HG03460 (cell line): ENCODE results near the gene C2orf42.
"Not testable (repeated sequence)": the region's sequence is repeated elsewhere in the genome, so short reads cannot be mapped to it uniquely, and the experiment has no call there.

Experiments used
- ATAC-seq: cut with Tn5 transposase; IDR thresholded peaks from one replicate; pipeline ENCODE4 v1.9.1; 2021; ENCODE audit not compliant: unreplicated experiment

Gene C2orf42

DNA sequence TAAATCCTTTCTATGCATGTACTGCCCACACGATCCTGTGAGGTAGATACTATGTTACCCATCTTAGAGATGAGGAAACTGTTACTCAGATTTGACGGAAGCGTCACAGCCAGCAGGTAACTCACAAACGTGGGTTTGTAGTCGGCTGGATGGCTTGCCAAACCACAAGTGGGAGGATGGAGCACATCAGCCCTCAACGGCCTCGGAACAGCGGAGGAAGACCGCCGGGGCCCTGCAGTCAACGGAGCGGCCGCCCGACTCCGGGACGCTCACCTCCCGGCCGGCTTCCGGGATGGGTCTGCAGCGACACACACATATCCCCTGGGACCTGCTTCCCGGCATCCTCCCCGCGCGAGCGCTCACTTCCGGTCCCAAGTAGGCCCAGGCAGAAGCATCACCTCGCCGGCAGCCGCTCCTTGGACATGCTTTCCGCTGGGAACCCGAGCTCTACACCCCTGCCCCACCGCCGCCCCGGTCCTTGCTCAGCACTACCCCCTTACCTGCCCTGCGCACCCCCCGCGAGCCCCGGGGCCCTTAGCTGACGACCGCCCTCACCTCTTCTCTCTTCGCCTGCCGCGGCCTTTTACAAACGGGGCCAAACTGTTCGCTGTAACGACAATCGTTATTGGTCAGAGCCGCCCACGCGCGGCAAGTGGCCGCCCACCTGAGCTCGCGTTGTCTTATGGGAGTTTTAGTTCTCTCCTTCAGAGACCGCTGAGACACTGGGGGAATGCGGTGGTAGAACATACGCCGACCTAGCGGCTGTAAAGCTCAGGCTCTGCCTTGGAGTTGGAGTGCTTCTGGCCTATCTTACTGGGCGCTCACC, at the start of gene C2orf42:
Gene C2orf42 (minus strand): TSS at position 602 of the 826 bp plus-strand sequence. CDS start 9,034 bp downstream, outside the sequence.
- ATAC-seq: peak; percentile 80

DNA sequence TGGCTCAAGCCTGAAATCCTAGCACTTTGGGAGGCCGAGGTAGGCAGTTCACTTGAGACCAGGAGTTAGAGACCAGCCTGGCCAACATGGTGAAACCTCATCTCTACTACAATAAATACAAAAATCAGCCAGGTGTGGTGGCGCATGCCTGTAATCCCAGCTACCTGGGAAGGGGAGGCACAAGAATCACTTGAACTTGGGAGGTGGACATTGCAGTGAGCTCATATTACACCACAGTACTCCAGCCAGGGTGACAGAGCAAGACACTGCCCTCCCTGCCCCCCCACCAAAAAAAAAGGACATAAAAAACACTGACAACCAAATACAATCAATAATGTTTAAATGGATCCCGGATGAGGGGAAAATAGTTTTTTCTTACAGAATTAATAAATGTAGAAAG, 49.8 kb upstream of the C2orf42 start:
- no peak for ATAC-seq

DNA sequence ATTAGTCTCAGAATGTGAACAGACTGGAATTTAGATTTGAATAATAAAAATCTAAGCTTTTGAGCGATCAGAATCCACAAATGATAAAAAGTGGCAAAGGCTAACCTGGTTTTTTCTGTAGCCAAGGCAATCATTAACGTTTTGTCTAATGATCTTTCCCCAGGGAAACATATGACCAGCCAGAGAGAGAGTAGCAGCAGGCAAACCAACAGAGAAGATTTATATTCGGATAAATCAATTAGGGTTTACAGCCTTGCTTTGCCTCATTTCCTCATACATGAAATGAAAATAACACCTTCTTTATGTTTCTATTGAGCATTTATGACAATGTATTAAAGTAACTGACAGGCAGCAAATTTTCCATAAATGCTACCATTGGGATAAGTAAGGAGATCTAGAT, 43.1 kb upstream of the C2orf42 start:
- ATAC-seq: no peak

DNA sequence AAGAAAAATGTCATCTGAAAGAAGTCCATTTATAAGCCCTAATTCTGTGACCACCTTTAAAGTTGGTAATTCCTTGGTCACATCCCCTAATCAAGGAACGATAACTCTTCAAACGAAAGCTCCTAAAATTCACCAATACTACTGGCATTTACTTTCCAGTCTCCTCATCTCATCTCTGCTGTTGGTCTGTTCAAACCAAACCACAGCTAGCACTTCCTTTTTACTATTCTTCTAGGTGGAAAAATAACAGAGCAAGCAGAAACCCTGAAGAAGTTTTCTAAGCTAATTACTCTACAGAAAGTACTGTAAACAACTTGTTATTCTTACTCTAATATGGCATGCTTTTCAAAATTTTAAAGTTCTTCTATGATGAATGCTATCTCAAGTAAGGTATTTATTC, 36.0 kb upstream of the C2orf42 start:
- no peak for ATAC-seq

DNA sequence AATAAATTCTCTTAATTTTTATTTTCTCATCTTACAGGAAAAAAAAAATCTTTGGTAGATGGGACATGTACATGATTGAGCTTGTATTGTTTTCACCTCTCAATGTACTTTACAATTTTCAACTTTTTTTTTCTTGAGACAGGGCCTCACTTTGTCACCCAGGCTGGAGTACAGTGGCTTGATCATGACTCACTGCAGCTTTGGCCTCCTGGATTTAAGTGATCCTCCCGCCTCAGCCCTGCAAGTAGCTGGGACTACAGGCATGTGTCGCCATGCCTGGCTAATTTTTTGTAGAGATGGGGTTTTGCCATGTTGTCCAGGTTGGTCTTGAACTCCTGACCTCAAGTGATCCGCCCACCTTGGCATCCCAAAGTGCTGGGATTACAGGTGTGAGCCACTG, 32.5 kb upstream of the C2orf42 start:
- ATAC-seq: not testable (repeated sequence)

DNA sequence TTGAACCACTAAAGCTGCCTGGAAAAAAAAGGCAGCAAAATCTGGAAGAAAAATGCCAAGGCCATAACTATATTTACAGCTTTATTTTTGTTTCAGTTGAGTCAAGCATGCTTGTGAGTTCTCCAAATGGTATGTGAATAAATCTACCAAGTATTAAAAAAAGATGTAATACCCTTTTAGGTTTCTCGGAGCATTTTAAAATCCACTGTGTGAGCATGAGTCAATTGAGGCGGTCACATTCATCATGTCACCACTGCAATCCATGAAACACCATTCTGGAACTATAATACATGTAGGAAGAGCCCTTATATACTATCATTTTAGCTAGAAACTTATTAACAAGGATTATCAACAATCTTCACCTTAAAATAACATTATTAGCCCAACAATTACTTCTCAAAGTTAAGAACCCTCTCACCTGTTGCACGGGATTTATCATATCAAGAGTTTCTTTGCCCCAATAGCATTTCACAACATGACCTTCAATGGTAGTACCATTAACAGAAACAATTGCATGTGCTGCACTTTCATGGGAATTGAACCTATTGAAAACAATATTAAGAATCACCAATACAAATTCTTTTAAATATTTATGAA, 24.2 kb upstream of the C2orf42 start:
- ATAC-seq: no peak

DNA sequence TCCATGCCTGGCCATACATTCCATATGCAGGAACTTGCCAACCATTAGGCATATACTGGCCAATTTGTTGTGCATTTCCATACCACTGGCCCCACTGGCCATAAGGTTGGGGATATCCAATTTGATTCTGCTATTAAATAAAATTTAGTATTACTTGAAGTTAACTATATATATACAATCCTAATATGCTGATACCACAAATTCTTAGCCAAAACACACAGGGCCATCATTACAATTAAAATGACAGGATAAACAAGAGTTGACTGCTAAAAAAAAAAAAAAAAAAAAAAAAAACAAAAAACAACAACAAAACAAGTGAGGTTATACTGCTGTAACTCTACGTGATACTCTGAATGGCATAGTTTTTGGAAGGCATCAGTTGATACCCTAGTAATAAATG, 23.5 kb upstream of the C2orf42 start:
- ATAC-seq: no peak

DNA sequence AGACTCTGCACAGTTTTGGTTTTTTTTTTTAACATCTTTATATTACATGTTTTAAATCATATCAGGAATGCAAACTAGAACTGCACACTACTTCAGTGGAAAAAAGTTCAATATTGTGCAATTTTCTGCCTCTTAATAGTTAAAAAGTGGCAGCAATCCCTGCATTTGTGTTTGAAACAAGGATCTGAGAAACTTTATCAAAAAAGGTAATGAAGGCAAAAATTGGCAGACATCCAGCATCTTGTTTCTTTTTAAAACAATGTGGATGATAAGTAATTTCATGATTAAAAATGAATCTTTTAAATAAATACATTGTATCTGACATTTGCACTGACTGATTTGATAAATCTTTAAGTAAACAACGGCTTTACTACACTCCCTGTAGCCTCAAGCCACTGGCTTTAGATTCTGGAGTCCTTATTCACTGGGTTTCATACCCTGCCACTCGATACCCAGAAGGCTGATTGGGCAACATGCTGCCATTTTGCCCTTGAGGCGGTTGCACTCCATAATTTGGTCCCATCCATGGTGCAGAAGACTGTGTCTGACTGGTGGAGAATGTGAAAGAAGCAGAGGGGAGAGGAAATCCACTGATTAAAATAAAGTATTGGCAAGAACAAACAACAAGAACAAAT, 21.6 kb upstream of the C2orf42 start:
- no peak for ATAC-seq

DNA sequence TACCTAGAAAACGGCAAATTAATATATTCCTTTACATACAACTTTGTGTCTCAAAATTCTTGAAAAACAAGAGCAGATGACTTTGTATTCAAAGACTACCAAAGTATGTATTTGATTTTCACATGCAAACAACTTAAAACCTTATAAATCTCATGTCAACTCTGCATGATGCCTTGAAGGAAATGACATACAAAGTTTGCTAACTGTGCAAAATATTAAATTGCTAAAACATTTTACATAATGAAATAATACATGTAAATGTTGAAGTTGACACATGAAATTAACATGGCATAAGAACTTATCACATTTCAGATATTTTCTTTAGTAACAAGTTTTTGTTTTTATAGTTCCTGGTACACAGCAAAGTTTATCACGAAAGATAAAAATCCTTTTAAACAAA, 20.8 kb upstream of the C2orf42 start:
- ATAC-seq: no peak

DNA sequence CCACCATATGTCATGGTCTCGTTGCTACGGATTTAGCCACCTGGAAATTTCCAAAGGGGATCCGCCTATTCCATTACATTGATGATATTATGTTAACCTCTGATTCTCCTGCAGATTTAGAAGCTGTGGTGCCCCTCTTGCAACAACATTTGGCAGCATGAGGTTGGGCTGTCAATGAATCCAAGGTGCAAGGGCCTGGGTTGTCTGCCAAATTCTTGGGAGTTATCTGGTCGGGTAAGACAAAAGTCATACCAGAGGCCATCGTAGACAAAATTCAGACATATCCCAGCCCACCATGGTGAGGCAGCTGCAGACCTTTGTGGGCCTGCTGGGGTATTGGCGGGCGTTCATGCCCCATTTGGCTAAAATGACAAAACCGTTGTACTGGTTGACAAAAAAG, 13.6 kb upstream of the C2orf42 start:
- ATAC-seq: no peak

DNA sequence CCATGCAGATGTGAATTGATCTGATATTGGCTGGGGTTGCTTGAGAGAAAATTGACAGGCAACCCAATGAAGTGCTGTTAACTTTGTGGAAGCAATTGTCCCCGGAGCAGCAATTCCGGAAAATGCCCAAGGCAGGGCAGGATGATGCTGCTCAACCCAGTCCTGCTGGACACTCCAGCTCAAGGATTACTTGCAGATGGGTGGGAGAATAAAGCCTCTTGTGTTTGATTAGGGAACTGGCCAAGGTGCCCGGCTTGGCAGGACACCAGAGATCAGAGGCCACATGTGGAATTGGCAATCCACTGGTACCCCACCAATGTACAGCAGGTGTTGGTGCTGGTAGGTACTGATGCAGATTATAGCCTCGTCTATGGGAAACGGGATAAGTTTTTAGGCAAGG, 12.3 kb upstream of the C2orf42 start:
- no peak for ATAC-seq

DNA sequence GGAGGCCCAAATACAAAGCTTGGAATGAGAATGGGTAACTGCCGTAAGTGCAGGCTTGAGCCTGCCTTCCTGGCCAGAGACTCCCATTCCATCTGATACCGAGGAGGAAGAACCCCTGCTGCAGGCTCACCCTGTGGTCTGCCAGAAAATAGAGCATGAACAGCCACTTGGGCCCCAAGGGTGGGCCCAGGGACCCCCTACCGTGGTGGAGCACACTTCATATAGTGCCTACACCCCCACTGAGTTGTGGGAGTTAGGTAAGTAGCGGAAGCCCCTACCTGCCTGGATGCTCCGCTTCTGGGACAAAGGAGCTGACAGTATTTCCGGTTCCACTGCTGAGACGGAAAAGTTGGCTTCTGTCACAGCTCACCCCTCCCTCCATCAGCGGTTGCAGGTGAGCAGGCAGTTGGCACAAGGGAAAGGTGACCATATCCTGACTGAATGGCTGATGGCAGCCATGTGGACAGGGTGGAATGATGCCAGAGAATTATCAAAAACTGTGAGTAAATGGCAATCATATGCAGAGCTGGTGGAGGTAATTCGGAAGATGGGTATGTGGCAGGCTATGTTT, 11.5 kb upstream of the C2orf42 start:
- no peak for ATAC-seq

DNA sequence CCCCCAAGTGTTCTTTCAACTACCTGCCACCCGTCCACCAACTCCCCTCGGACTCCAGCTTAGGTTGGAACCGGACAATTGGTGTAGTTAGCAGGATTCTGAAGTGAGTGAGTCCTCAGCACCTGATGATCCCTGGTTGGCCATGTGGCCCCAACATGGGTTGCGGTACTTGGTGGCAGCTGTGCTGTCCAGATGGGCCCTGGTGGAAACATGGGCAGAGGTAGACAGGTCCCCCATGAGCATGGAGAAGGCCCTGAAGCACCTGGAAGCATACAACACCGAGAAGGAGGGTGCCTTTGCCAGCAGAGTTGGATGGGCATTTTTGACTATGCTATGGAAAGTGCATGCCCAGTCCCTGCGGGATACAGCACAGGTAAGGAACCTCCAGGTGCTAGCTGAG, 11.0 kb upstream of the C2orf42 start:
- no peak for ATAC-seq

DNA sequence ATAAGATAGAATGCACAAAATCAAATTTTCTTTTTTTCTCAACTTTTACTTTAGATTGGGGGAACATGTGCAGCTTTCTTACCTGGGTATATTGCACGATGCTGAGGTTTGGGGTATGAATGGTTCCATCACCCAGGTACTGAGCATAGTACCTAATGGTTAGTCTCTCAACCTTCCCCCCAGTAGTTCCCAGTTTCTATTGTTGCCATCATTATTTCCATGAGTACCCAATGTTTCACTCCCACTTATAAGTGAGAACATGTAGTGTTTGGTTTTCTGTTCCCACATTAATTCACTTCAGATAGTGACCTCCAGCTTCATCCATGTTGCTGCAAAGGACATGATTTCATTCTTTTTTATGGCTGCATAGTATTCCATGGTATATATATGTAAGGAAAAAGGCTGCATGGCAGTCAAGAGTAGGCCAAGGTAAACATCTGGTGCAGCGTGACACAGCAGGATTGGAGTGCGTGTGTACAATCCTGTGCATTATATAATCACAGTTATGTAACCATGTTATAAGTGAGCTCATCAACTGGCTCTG, 10.5 kb upstream of the C2orf42 start:
- ATAC-seq: no peak

DNA sequence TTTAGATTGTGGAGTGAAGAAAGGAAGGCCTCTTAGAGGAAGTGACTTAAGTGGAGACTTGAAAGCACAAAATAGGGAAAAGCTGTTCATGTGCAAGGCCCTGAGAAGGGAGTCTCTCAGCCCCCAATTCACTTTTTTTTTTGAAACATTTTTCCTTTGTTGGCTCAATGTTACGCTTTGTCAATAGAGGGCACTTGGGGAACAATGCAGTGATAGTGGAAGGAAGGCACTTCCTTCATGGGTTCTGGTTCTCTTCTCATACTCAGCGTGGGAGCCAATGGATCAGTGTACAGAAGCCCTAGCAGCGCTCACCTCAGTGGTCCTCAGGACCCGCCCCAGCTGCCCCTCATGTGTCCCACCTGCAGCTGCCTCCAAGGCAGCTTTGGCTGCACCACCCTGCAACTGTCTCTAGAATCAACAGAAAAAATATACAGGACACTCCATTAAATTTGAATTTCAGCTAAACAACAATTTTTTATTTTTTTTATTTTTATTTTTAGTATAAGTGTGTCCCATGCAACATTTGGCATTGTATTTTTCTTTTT, 8.6 kb upstream of the C2orf42 start:
- ATAC-seq: no peak

DNA sequence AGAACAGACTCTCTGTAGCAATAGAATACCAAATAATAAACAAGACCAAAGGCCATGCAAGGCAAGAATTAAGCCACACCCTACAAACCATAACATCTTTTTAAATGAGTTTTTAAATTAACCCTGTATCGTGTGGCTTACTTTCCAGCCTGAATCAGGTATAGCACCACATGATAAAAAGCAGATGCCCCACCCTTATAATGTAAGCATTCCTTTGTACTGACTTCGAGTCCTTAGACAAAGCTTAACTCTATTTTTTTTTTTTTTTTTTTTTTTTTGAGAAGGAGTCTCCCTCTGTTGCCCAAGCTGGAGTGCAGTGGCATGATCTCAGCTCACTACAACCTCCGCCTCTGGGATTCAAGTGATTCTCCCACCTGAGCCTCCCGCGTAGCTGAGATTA, 1.7 kb upstream of the C2orf42 start:
- ATAC-seq: no peak

DNA sequence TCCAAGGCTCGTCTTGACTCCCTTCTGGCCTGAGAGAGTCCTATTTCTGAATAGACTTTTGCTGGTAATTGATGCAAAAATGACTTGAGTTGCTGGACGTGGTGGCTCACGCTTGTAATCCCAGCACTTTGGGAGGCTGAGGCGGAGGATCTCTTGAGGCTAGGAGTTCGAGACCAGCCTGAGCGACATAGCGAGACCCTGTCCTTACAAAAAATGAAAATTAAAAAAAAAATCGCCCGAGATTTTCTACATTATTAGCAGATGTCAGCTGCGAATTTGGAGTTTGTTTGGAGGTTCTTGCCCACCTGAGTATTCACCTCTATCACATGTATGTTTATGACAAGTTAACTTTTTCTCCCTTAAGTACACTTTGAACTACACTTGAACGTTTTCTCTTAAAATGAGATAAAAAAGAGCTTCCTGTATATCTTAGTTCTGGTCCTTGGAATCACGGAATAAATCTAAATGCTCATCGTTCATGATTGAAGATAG, 471 bp upstream of the C2orf42 start:
- ATAC-seq: no peak

DNA sequence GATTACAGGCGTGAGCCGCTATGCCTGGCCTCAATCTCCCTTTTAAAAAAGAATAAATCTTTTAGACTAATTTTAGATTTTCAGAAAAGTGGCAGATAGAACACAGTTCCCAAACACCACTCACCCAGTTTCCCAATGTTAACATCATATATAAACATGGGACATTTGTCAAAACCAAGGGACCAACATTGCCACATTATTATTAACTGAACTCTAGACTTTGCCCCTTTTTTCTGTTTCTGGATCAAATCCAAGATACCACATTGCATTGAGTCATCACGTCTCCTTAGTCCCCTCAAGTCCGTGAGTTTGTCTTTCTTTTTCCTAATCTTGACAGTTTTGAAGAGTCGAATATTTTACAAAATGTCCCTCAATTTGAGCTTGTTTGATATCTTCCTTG, 2.4 kb downstream of the C2orf42 start:
- ATAC-seq: no peak

DNA sequence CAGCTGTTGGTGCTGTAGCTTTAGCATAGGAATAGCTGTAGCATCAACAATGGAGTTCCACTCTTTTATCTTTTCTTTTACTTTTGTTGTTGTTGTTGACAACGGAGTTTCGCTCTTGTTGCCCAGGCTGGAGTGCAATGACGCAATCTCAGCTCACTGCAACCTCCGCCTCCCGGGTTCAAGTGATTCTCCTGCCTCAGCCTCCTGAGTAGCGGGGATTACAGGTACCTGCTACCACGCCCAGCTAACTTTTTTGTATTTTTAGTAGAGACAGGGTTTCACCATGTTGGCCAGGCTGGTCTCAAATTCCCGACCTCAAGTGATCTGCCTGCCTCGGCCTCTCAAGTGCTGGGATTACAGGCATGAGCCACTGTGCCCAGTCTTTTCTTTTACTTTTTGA, 3.6 kb downstream of the C2orf42 start:
- not testable (repeated sequence) for ATAC-seq

DNA sequence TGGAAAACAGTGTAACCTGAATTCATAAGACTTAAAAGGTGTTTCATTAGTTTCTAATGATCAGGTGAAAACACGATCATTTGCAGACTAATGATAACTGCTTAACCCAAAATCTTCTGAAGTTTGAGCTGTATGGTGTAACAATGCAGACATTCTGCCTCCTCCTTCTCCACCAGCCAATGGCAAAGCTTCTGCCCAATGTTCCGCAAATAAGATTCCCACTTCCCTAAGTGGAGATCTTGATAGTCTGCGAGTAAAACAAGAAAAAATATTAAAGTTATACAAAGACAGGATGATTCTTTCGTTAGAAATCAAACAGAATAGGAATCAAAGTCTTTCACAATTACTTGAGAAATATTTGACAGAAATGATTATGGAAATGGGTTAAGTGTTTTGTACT, 8.1 kb downstream of the C2orf42 start:
- no peak for ATAC-seq

DNA sequence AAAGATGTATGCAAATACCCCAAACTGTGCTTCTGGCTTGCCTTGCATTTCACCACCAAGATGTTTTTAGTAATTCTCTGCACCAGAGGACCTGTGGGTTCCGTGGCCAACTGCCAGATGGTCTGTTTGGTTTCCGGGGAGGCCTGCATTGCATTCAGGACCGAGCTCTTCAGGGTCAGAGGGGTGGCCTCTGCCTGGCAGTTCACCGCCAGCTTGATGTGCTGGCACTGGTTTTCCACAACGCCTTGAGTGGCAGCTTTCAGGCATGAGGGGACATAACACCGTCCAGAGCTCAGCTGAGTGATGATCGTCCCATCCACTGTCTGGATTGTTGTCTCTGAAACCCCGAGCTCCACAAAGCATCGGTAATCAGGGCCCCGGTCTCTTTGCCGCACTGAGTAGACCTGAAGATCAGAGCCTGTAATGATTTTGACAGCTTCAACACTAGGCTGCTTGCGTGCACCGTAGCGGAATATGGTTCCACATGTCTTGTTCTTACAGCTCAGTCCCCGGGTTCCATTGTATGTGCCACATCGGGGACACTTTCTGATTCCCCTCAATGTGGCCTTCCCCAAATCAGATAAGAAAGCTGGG, 9.4 kb downstream of the C2orf42 start:
- ATAC-seq: no peak
